ENCODE results near the gene STAM.

DNA sequence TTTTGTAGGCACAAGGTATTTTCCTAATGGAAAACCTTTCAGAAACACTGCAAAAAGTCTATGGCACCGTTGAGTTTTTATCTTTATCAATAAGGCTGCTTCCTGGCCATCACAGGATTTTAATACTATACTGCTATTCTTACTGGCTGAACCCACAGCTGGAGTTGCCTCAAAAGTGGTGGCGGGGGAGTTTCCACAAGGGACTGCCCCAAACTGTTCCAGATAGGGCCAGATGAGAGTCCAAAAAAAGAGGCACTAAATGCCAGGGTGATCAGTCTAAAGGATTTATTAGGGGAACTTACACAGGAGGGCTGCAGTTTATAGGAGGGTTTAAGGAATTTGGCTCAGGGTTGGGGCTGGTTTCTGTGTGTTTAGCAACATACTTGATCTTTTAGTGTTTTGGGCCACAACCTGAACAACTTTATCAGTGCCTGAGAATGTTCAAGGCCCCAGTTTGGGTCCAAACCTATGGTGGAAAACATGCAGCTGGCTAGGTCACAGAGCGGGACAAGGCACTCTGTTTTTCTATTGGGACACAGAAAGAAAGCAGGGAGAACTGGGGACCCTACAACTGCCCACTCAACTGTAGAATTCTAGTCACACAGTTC, 41.4 kb downstream of the STAM start:
- no peak for TF ChIP-seq POLR2AphosphoS5 (IDR thresholded peaks at IDR 0.05; ENCODE audit: low read depth, low read length)
- no peak for TF ChIP-seq TAF1 (IDR thresholded peaks at IDR 0.05; ENCODE audit: borderline replicate concordance, insufficient read depth, low read length)

Data from PFSK-1 (cell line).